H1 (cell line): Measurements from ENCODE around the gene TTC29. TPM values are rescaled to one million over a fixed set of nuclear protein-coding genes. Genes with fewer than 3 reads are reported as not detected.

Experiments used
- CHD2 ChIP-seq: IDR thresholded peaks from 2 replicates; pipeline ENCODE4 v1.6.1; 2012; ENCODE audit warnings: low read length, improper control_type of control experiment
- FOSL1 ChIP-seq: IDR thresholded peaks from 2 replicates; pipeline ENCODE4 v1.6.1; 2011; ENCODE audit warnings: mild to moderate bottlenecking, low read depth, low read length, moderate library complexity; ENCODE audit not compliant: insufficient read depth
- GTF2F1 ChIP-seq: IDR thresholded peaks from 2 replicates; pipeline ENCODE4 v1.6.1; 2012; ENCODE audit warnings: low read depth, low read length, improper control_type of control experiment, borderline replicate concordance
- HDAC6 ChIP-seq: IDR thresholded peaks from one replicate; pipeline ENCODE4 v1.7.1; 2012; ENCODE audit warnings: low read depth, mild to moderate bottlenecking, inconsistent platforms, low read length, moderate library complexity
- KDM1A ChIP-seq: fragments of 200-600, 300-600 bp; sonication (generic); IDR thresholded peaks from 2 replicates; pipeline ENCODE4 v1.7.1; 2016; ENCODE audit warnings: mild to moderate bottlenecking, low read length, borderline replicate concordance
- POLR2AphosphoS5 ChIP-seq: IDR thresholded peaks from 2 replicates; pipeline ENCODE4 v1.6.1; 2011; ENCODE audit warnings: low read depth, low read length
- RFX5 ChIP-seq: IDR thresholded peaks from 2 replicates; pipeline ENCODE4 v1.6.1; 2011; ENCODE audit warnings: low read depth, low read length, improper control_type of control experiment, borderline replicate concordance
- SAP30 ChIP-seq: fragments of 300-600 bp; sonication (generic); IDR thresholded peaks from 2 replicates; pipeline ENCODE4 v1.7.1; 2012; ENCODE audit warnings: low read length, moderate library complexity, mild to moderate bottlenecking, inconsistent platforms; ENCODE audit not compliant: insufficient read depth, insufficient replicate concordance
- SP2 ChIP-seq: IDR thresholded peaks from 2 replicates; pipeline ENCODE4 v1.6.1; 2012; ENCODE audit warnings: mild to moderate bottlenecking, low read length, inconsistent platforms
- ZNF274 ChIP-seq: IDR thresholded peaks from 2 replicates; pipeline ENCODE4 v1.7.0; 2012; ENCODE audit warnings: low read length, borderline replicate concordance; ENCODE audit errors: extremely low read depth
- polyA plus RNA-seq, 7 experiments: library from polyadenylated mRNA; depleted of rRNA in 3 of 7; stranded (reverse) in 5 of 7; unstranded in 2 of 7; fragments of >200 nt in 5 of 7; fragments of 200-250 nt in 2 of 7; gene quantifications; 1 replicate in 5 of 7; 2 replicates in 1 of 7; 4 replicates in 1 of 7; pipeline versions ENCODE4 v1.2.1 to v1.2.3, GENCODE V29; 2011 to 2013; ENCODE audit warnings: missing spikeins in 2 of 7, mixed read lengths in 2 of 7
- total RNA-seq: library from RNA; stranded (reverse); fragmentation: NEBNext Ultra II Directional; extraction: Animal tissue kit (Norgen Biotek cat#: 25700); gene quantifications from 2 replicates; pipeline ENCODE4 v1.2.1, GENCODE V29; 2021
- TF ChIP-seq, protein P1 (sequence below): fragments of 300-600 bp; sonication (generic); IDR thresholded peaks from 2 replicates; pipeline ENCODE4 v1.7.1; 2012; ENCODE audit warnings: low read length, moderate library complexity, mild to moderate bottlenecking, inconsistent platforms; ENCODE audit not compliant: insufficient replicate concordance
- TF ChIP-seq, protein P2 (sequence below): IDR thresholded peaks from 2 replicates; pipeline ENCODE4 v1.6.1; 2012; ENCODE audit warnings: inconsistent platforms

The TTC29 gene
- total and polyA plus RNA-seq, 2 of the 8 experiments (the other 6 are each of a cell fraction or from before 2014, with no cell fraction given), result 0.28 TPM; not detected in 1

DNA sequence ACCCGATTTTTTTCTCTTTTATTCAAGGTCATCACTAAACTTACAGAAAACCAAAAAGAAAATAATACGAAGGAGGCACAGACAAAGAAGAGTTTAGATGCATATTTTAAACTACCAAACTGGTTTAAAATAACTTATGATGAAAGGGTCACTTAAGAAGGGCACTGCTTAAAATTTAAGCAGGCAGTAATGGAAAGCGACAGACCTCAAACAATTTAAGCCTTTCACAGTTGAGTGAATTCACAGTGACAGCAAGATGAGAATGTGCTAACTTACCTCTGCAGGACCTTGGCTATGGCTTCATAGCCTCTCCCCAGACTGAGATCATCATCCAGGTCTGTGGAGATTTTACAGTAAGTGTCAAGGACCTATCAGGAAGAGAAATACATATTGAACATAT lies 112.1 kb downstream of the TTC29 start (continued):
- TF ChIP-seq, protein P1, sequence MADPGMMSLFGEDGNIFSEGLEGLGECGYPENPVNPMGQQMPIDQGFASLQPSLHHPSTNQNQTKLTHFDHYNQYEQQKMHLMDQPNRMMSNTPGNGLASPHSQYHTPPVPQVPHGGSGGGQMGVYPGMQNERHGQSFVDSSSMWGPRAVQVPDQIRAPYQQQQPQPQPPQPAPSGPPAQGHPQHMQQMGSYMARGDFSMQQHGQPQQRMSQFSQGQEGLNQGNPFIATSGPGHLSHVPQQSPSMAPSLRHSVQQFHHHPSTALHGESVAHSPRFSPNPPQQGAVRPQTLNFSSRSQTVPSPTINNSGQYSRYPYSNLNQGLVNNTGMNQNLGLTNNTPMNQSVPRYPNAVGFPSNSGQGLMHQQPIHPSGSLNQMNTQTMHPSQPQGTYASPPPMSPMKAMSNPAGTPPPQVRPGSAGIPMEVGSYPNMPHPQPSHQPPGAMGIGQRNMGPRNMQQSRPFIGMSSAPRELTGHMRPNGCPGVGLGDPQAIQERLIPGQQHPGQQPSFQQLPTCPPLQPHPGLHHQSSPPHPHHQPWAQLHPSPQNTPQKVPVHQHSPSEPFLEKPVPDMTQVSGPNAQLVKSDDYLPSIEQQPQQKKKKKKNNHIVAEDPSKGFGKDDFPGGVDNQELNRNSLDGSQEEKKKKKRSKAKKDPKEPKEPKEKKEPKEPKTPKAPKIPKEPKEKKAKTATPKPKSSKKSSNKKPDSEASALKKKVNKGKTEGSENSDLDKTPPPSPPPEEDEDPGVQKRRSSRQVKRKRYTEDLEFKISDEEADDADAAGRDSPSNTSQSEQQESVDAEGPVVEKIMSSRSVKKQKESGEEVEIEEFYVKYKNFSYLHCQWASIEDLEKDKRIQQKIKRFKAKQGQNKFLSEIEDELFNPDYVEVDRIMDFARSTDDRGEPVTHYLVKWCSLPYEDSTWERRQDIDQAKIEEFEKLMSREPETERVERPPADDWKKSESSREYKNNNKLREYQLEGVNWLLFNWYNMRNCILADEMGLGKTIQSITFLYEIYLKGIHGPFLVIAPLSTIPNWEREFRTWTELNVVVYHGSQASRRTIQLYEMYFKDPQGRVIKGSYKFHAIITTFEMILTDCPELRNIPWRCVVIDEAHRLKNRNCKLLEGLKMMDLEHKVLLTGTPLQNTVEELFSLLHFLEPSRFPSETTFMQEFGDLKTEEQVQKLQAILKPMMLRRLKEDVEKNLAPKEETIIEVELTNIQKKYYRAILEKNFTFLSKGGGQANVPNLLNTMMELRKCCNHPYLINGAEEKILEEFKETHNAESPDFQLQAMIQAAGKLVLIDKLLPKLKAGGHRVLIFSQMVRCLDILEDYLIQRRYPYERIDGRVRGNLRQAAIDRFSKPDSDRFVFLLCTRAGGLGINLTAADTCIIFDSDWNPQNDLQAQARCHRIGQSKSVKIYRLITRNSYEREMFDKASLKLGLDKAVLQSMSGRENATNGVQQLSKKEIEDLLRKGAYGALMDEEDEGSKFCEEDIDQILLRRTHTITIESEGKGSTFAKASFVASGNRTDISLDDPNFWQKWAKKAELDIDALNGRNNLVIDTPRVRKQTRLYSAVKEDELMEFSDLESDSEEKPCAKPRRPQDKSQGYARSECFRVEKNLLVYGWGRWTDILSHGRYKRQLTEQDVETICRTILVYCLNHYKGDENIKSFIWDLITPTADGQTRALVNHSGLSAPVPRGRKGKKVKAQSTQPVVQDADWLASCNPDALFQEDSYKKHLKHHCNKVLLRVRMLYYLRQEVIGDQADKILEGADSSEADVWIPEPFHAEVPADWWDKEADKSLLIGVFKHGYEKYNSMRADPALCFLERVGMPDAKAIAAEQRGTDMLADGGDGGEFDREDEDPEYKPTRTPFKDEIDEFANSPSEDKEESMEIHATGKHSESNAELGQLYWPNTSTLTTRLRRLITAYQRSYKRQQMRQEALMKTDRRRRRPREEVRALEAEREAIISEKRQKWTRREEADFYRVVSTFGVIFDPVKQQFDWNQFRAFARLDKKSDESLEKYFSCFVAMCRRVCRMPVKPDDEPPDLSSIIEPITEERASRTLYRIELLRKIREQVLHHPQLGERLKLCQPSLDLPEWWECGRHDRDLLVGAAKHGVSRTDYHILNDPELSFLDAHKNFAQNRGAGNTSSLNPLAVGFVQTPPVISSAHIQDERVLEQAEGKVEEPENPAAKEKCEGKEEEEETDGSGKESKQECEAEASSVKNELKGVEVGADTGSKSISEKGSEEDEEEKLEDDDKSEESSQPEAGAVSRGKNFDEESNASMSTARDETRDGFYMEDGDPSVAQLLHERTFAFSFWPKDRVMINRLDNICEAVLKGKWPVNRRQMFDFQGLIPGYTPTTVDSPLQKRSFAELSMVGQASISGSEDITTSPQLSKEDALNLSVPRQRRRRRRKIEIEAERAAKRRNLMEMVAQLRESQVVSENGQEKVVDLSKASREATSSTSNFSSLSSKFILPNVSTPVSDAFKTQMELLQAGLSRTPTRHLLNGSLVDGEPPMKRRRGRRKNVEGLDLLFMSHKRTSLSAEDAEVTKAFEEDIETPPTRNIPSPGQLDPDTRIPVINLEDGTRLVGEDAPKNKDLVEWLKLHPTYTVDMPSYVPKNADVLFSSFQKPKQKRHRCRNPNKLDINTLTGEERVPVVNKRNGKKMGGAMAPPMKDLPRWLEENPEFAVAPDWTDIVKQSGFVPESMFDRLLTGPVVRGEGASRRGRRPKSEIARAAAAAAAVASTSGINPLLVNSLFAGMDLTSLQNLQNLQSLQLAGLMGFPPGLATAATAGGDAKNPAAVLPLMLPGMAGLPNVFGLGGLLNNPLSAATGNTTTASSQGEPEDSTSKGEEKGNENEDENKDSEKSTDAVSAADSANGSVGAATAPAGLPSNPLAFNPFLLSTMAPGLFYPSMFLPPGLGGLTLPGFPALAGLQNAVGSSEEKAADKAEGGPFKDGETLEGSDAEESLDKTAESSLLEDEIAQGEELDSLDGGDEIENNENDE, result no peak
- TF ChIP-seq HDAC6 (no peak), RFX5 (no peak), CHD2 (no peak), FOSL1 (no peak), KDM1A (no peak), SP2 (no peak), ZNF274 (no peak), SAP30 (no peak), POLR2AphosphoS5 (no peak), GTF2F1 (no peak)
- TF ChIP-seq, protein P2, sequence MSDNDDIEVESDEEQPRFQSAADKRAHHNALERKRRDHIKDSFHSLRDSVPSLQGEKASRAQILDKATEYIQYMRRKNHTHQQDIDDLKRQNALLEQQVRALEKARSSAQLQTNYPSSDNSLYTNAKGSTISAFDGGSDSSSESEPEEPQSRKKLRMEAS, result no peak
